Stimulated activated CD4-positive, alpha-beta T cell treated with anti-CD3 and anti-CD28 coated beads, Interleukin-15, amount 100 ng/mL, for 1 hour (primary cell): ENCODE data around the gene CAMK1.
A peak's percentile ranks its signal among the peaks of the same experiment; 100 is the strongest.

Source experiments
- DNase-seq, 2 donors: peaks; one replicate each; pipeline ENCODE4 v3.0.0-alpha.2; 2020; ENCODE audit warnings: low read depth in 1 of 2, low spot score in 1 of 2

The CAMK1 gene

GRCh38 chr3:9769426-9770275 is at the start of gene CAMK1:
CAMK1 (minus strand) TSS chr3:9769947; CDS start chr3:9767749, 2,198 bp downstream.
- DNase-seq: peak in 1 of 2 donors; percentile 55

- no peak for DNase-seq
Measured at GRCh38 chr3:9818666-9819335, 49.1 kb upstream of the CAMK1 start.

- DNase-seq: no peak
Measured at GRCh38 chr3:9817436-9817835, 47.7 kb upstream of the CAMK1 start.

GRCh38 chr3:9815986-9816385 is 46.2 kb upstream of the CAMK1 start:
- DNase-seq: no peak

- no peak for DNase-seq
Measured at GRCh38 chr3:9812870-9813483, 43.2 kb upstream of the CAMK1 start.

GRCh38 chr3:9810846-9811245 is 41.1 kb upstream of the CAMK1 start:
- no peak for DNase-seq

- no peak for DNase-seq
Measured at GRCh38 chr3:9810433-9810770, 40.7 kb upstream of the CAMK1 start.

GRCh38 chr3:9809615-9810432 is 40.1 kb upstream of the CAMK1 start, which contains the start of gene TTLL3:
TTLL3 (plus strand) TSS chr3:9810262; CDS start chr3:9810662, 400 bp downstream.
- DNase-seq: peak; percentile 21 to 22

- no peak for DNase-seq
Measured at GRCh38 chr3:9809239-9809614, 39.5 kb upstream of the CAMK1 start.

- DNase-seq: peak; percentile 21 to 24
Measured at GRCh38 chr3:9808345-9809037, 38.7 kb upstream of the CAMK1 start.

GRCh38 chr3:9807981-9808344 is 38.2 kb upstream of the CAMK1 start:
- DNase-seq: no peak

- DNase-seq: no peak
Measured at GRCh38 chr3:9806688-9807589, 37.2 kb upstream of the CAMK1 start.

- DNase-seq: no peak
Measured at GRCh38 chr3:9806137-9806536, 36.4 kb upstream of the CAMK1 start.

GRCh38 chr3:9804996-9805395 is 35.2 kb upstream of the CAMK1 start:
- no peak for DNase-seq

GRCh38 chr3:9803494-9803893 is 33.7 kb upstream of the CAMK1 start:
- no peak for DNase-seq

- DNase-seq: no peak
Measured at GRCh38 chr3:9800529-9800928, 30.8 kb upstream of the CAMK1 start.

- DNase-seq: no peak
Measured at GRCh38 chr3:9797196-9797945, 27.6 kb upstream of the CAMK1 start.

- no peak for DNase-seq
Measured at GRCh38 chr3:9795207-9795606, 25.5 kb upstream of the CAMK1 start.

GRCh38 chr3:9794400-9794799 is 24.7 kb upstream of the CAMK1 start:
- DNase-seq: no peak
